ENCODE data around the gene SH3RF3.
"Not testable (repeated sequence)": the region's sequence is repeated elsewhere in the genome, so short reads cannot be mapped to it uniquely, and the experiment has no call there.

Gene SH3RF3

GRCh38 chr2:109098251-109098920 lies 30.6 kb upstream of the SH3RF3 start:
- no peak for DNase-seq (ENCODE audit: low read depth in 1 of 2, low spot score in 1 of 2)
- in situ Hi-C loops (cut with HindIII; ENCODE audit: low pct_unique_long_range_greater_than_20kb, low sequenced_read_pairs): no loop called here
- TF ChIP-seq JUND (IDR thresholded peaks at IDR 0.05; ENCODE audit: low read depth): no peak

GRCh38 chr2:109098921-109099273 lies 30.1 kb upstream of the SH3RF3 start:
- in situ Hi-C loops (cut with HindIII; ENCODE audit: low pct_unique_long_range_greater_than_20kb, low sequenced_read_pairs): no loop called here
- DNase-seq (ENCODE audit: low read depth in 1 of 2, low spot score in 1 of 2): peak in 1 of 2 experiments; percentile 42
- no peak for TF ChIP-seq JUND (IDR thresholded peaks at IDR 0.05; ENCODE audit: low read depth)

GRCh38 chr2:109102588-109103233 lies 26.3 kb upstream of the SH3RF3 start:
- no peak for TF ChIP-seq JUND (IDR thresholded peaks at IDR 0.05; ENCODE audit: low read depth)
- peak in 1 of 2 experiments; percentile 5 for DNase-seq (ENCODE audit: low read depth in 1 of 2, low spot score in 1 of 2)
- in situ Hi-C loops (cut with HindIII; ENCODE audit: low pct_unique_long_range_greater_than_20kb, low sequenced_read_pairs): no loop called here

- no peak for TF ChIP-seq JUND (IDR thresholded peaks at IDR 0.05; ENCODE audit: low read depth)
- DNase-seq (ENCODE audit: low read depth in 1 of 2, low spot score in 1 of 2): no peak
- in situ Hi-C loops (cut with HindIII; ENCODE audit: low pct_unique_long_range_greater_than_20kb, low sequenced_read_pairs): no loop called here
Measured at GRCh38 chr2:109105113-109105512, 23.9 kb upstream of the SH3RF3 start.

GRCh38 chr2:109108740-109109139 lies 20.3 kb upstream of the SH3RF3 start:
- no peak for TF ChIP-seq JUND (IDR thresholded peaks at IDR 0.05; ENCODE audit: low read depth)
- DNase-seq (ENCODE audit: low read depth in 1 of 2, low spot score in 1 of 2): no peak
- in situ Hi-C loops (cut with HindIII; ENCODE audit: low pct_unique_long_range_greater_than_20kb, low sequenced_read_pairs): no loop called here

GRCh38 chr2:109109342-109109741 lies 19.7 kb upstream of the SH3RF3 start:
- in situ Hi-C loops (cut with HindIII; ENCODE audit: low pct_unique_long_range_greater_than_20kb, low sequenced_read_pairs): no loop called here
- no peak for DNase-seq (ENCODE audit: low read depth in 1 of 2, low spot score in 1 of 2)
- TF ChIP-seq JUND (IDR thresholded peaks at IDR 0.05; ENCODE audit: low read depth): no peak

- TF ChIP-seq JUND (IDR thresholded peaks at IDR 0.05; ENCODE audit: low read depth): no peak
- in situ Hi-C loops (cut with HindIII; ENCODE audit: low pct_unique_long_range_greater_than_20kb, low sequenced_read_pairs): no loop called here
- no peak for DNase-seq (ENCODE audit: low read depth in 1 of 2, low spot score in 1 of 2)
Measured at GRCh38 chr2:109110170-109110569, 18.8 kb upstream of the SH3RF3 start.

- in situ Hi-C loops (cut with HindIII; ENCODE audit: low pct_unique_long_range_greater_than_20kb, low sequenced_read_pairs); DNase-seq (ENCODE audit: low read depth in 1 of 2, low spot score in 1 of 2): not testable (repeated sequence)
Measured at GRCh38 chr2:109117181-109117580, 11.8 kb upstream of the SH3RF3 start.

- in situ Hi-C loops (cut with HindIII; ENCODE audit: low pct_unique_long_range_greater_than_20kb, low sequenced_read_pairs): no loop called here
- no peak for DNase-seq (ENCODE audit: low read depth in 1 of 2, low spot score in 1 of 2)
- no peak for TF ChIP-seq JUND (IDR thresholded peaks at IDR 0.05; ENCODE audit: low read depth)
Measured at GRCh38 chr2:109117780-109118179, 11.2 kb upstream of the SH3RF3 start.

GRCh38 chr2:109118321-109118720 lies 10.7 kb upstream of the SH3RF3 start:
- DNase-seq (ENCODE audit: low read depth in 1 of 2, low spot score in 1 of 2): no peak
- in situ Hi-C loops (cut with HindIII; ENCODE audit: low pct_unique_long_range_greater_than_20kb, low sequenced_read_pairs): no loop called here
- no peak for TF ChIP-seq JUND (IDR thresholded peaks at IDR 0.05; ENCODE audit: low read depth)

GRCh38 chr2:109120166-109120565 lies 8.8 kb upstream of the SH3RF3 start:
- in situ Hi-C loops (cut with HindIII; ENCODE audit: low pct_unique_long_range_greater_than_20kb, low sequenced_read_pairs): no loop called here
- DNase-seq (ENCODE audit: low read depth in 1 of 2, low spot score in 1 of 2): no peak
- TF ChIP-seq JUND (IDR thresholded peaks at IDR 0.05; ENCODE audit: low read depth): no peak

- DNase-seq (ENCODE audit: low read depth in 1 of 2, low spot score in 1 of 2); in situ Hi-C loops (cut with HindIII; ENCODE audit: low pct_unique_long_range_greater_than_20kb, low sequenced_read_pairs): not testable (repeated sequence)
Measured at GRCh38 chr2:109120686-109121085, 8.3 kb upstream of the SH3RF3 start.

- no peak for TF ChIP-seq JUND (IDR thresholded peaks at IDR 0.05; ENCODE audit: low read depth)
- in situ Hi-C loops (cut with HindIII; ENCODE audit: low pct_unique_long_range_greater_than_20kb, low sequenced_read_pairs): no loop called here
- DNase-seq (ENCODE audit: low read depth in 1 of 2, low spot score in 1 of 2): no peak
Measured at GRCh38 chr2:109123586-109124201, 5.3 kb upstream of the SH3RF3 start.
